Type B pancreatic cell (in vitro differentiated cells): Measurements from ENCODE around the gene STYXL1. TPM values are rescaled to one million over a fixed set of nuclear protein-coding genes. Genes with fewer than 3 reads are reported as not detected.

ENCODE experiments used
- DNase-seq: peaks from one replicate; pipeline ENCODE4 v3.0.0; 2021; ENCODE audit warnings: mixed read lengths; ENCODE audit not compliant: unreplicated experiment; ENCODE audit errors: extremely low spot score
- H3K27ac Mint-ChIP-seq: 2 replicates; pipeline ENCODE4 v1.8.0; 2021; ENCODE audit warnings: mild to moderate bottlenecking, mixed read lengths
- H3K27me3 Mint-ChIP-seq: 2 replicates; pipeline ENCODE4 v1.8.0; 2021; ENCODE audit warnings: mixed read lengths
- H3K36me3 Mint-ChIP-seq: 2 replicates; pipeline ENCODE4 v1.8.0; 2021; ENCODE audit warnings: mixed read lengths
- H3K4me1 Mint-ChIP-seq: one replicate; pipeline ENCODE4 v1.8.0; 2021; ENCODE audit warnings: mixed read lengths; ENCODE audit not compliant: unreplicated experiment
- H3K4me3 Mint-ChIP-seq: 2 replicates; pipeline ENCODE4 v1.8.0; 2021; ENCODE audit warnings: mild to moderate bottlenecking, mixed read lengths
- H3K9me3 Mint-ChIP-seq: 2 replicates; pipeline ENCODE4 v1.8.0; 2021; ENCODE audit warnings: mixed read lengths
- CTCF ChIP-seq: fragments of 200-600 bp; sonication (generic); conservative IDR thresholded peaks from 2 replicates; pipeline ENCODE4 v1.5.0; 2021; ENCODE audit warnings: antibody characterized with exemption, mild to moderate bottlenecking
- total RNA-seq: library from RNA; stranded (reverse); gene quantifications from 2 replicates; pipeline ENCODE4 v1.2.1, GENCODE V29; 2021; ENCODE audit warnings: low replicate concordance

STYXL1 gene
- total RNA-seq, 1 donor from 2014 or later: 45.9 TPM

DNA sequence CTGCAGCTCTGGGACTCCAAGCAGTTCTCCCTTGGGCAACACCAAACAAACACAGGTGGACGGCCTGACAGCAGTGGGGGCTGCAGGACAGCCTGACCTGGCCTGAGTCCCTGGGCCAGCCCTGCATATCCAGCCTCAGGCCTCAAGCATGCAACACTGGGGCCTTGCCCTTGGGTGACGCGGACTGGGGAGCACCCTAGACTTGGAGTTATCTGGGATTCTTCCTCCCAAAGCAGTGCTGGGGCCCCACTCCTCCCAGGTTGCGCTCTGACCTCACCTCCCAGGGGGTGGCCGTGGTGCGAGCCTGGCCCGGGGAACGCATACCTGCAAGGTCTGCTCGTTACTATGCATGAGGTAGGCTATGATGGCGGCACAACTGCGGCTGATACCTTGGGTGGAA is 47.2 kb downstream of the STYXL1 start:
- no peak overlapping the region for H3K27ac Mint-ChIP-seq
- peaks cover 17% of the 10 kb centered on the region for H3K36me3 Mint-ChIP-seq
- no peaks in the 10 kb centered on the region for H3K27me3 Mint-ChIP-seq
- TF ChIP-seq CTCF: no peak
- H3K4me1 Mint-ChIP-seq: no peaks in the 10 kb centered on the region
- no peak for DNase-seq
- no peak overlapping the region for H3K4me3 Mint-ChIP-seq
- no peaks in the 10 kb centered on the region for H3K9me3 Mint-ChIP-seq

- Mint-ChIP-seq H3K27me3 (no peaks in the 10 kb centered on the region), H3K36me3 (peaks cover 15% of the 10 kb centered on the region), H3K27ac (no peak overlapping the region), H3K9me3 (no peaks in the 10 kb centered on the region), H3K4me1 (no peaks in the 10 kb centered on the region), H3K4me3 (no peak overlapping the region)
- no peak for DNase-seq
- no peak for TF ChIP-seq CTCF
Observed at GRCh38 chr7:75998038-75998437, 49.8 kb downstream of the STYXL1 start.

- Mint-ChIP-seq H3K27ac (no peak overlapping the region), H3K4me3 (peak overlapping the region; percentile 29), H3K9me3 (no peaks in the 10 kb centered on the region), H3K4me1 (no peaks in the 10 kb centered on the region), H3K27me3 (no peaks in the 10 kb centered on the region), H3K36me3 (peaks cover 14% of the 10 kb centered on the region)
- no peak for TF ChIP-seq CTCF
- no peak for DNase-seq
Observed at GRCh38 chr7:75996476-75996875, 51.3 kb downstream of the STYXL1 start.

DNA sequence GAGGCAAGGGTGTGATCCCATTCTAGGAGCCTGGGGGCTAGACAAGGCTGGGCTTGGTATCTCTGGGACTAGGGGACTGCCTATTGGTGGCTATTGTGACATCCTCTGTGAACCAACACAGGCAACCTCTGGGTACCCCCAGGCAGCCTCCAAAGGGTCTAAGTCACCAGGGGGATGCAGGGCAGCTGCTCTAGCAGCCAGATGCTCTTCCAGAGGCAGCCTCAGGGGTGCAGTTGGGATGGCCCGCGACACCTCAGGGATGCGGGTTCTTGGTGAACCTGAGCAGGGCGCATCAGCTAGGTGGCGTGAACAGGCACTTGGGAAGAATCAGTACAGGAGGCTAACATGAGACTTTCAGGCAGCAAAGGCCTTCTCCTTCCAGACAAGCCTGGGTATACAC is 51.8 kb downstream of the STYXL1 start:
- Mint-ChIP-seq H3K9me3 (no peaks in the 10 kb centered on the region), H3K27me3 (no peaks in the 10 kb centered on the region), H3K4me1 (peaks cover 2% of the 10 kb centered on the region), H3K4me3 (peak overlapping the region; percentile 31), H3K27ac (no peak overlapping the region), H3K36me3 (peaks cover 14% of the 10 kb centered on the region)
- DNase-seq: no peak
- TF ChIP-seq CTCF: no peak

- Mint-ChIP-seq H3K27me3 (no peaks in the 10 kb centered on the region), H3K4me1 (peaks cover 10% of the 10 kb centered on the region), H3K36me3 (peaks cover 14% of the 10 kb centered on the region), H3K4me3 (peak overlapping the region; percentile 78), H3K9me3 (no peaks in the 10 kb centered on the region), H3K27ac (peak overlapping the region; percentile 48)
- DNase-seq: no peak
- no peak for TF ChIP-seq CTCF
Observed at GRCh38 chr7:75995052-75995471, 52.7 kb downstream of the STYXL1 start.
